Measurements from ENCODE around the gene SUV39H2.
"Not testable (repeated sequence)": the region's sequence is repeated elsewhere in the genome, so short reads cannot be mapped to it uniquely, and the experiment has no call there.

DNA sequence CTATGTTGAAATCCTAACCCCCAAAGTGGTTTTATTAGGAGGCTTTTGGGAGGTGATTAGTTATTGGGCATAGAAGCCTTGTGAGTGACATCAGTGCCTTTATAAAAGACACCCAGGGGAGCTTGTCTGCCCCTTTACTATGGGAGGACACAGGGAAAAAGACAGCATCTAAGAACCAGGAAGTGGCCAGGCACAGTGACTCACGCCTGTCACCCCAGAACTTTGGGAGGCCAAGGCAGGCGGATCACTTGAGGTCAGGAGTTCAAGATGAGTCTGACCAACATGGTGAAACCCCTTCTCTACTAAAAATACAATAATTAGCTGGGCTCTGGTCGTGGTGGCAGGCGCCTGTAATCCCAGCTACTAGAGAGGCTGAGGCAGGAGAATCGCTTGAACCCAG is 60.3 kb downstream of the SUV39H2 start:
- TF ChIP-seq, protein P1, sequence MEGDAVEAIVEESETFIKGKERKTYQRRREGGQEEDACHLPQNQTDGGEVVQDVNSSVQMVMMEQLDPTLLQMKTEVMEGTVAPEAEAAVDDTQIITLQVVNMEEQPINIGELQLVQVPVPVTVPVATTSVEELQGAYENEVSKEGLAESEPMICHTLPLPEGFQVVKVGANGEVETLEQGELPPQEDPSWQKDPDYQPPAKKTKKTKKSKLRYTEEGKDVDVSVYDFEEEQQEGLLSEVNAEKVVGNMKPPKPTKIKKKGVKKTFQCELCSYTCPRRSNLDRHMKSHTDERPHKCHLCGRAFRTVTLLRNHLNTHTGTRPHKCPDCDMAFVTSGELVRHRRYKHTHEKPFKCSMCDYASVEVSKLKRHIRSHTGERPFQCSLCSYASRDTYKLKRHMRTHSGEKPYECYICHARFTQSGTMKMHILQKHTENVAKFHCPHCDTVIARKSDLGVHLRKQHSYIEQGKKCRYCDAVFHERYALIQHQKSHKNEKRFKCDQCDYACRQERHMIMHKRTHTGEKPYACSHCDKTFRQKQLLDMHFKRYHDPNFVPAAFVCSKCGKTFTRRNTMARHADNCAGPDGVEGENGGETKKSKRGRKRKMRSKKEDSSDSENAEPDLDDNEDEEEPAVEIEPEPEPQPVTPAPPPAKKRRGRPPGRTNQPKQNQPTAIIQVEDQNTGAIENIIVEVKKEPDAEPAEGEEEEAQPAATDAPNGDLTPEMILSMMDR (IDR thresholded peaks at IDR 0.05 in 2 of 3, conservative IDR thresholded peaks at IDR 0.05 in 1 of 3; ENCODE audit: control insufficient read depth in 2 of 3, extremely low read depth in 1 of 3, insufficient read depth in 1 of 3, low read depth in 3 of 3, low read length in 3 of 3): not testable (repeated sequence)
- TF ChIP-seq, protein P2, sequence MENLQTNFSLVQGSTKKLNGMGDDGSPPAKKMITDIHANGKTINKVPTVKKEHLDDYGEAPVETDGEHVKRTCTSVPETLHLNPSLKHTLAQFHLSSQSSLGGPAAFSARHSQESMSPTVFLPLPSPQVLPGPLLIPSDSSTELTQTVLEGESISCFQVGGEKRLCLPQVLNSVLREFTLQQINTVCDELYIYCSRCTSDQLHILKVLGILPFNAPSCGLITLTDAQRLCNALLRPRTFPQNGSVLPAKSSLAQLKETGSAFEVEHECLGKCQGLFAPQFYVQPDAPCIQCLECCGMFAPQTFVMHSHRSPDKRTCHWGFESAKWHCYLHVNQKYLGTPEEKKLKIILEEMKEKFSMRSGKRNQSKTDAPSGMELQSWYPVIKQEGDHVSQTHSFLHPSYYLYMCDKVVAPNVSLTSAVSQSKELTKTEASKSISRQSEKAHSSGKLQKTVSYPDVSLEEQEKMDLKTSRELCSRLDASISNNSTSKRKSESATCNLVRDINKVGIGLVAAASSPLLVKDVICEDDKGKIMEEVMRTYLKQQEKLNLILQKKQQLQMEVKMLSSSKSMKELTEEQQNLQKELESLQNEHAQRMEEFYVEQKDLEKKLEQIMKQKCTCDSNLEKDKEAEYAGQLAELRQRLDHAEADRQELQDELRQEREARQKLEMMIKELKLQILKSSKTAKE (IDR thresholded peaks at IDR 0.05; ENCODE audit: low read depth, poor library complexity, severe bottlenecking): peak; percentile 47
- not testable (repeated sequence) for TF ChIP-seq POLR2A (IDR thresholded peaks at IDR 0.05; ENCODE audit: low read depth, low read length); MTA3 (IDR thresholded peaks at IDR 0.05; ENCODE audit: borderline replicate concordance, low read length); BMI1 (IDR thresholded peaks at IDR 0.05; ENCODE audit: borderline replicate concordance); CBX5 (IDR thresholded peaks at IDR 0.05; ENCODE audit: low read depth); JUND (IDR thresholded peaks at IDR 0.05; ENCODE audit: low read depth, low read length); NFIC (IDR thresholded peaks at IDR 0.05; ENCODE audit: low read depth, low read length); ZBED1 (IDR thresholded peaks at IDR 0.05; ENCODE audit: borderline replicate concordance); TAF1 (IDR thresholded peaks at IDR 0.05; ENCODE audit: borderline replicate concordance, low read depth, low read length); MYC (IDR thresholded peaks at IDR 0.05; ENCODE audit: insufficient read depth, insufficient read length, insufficient replicate concordance, low read length, severe bottlenecking)
- peak in 1 of 2 experiments; percentile 42; a peak in 1 of 4 replicates for TF ChIP-seq BHLHE40 (IDR thresholded peaks at IDR 0.05; ENCODE audit: borderline replicate concordance in 1 of 2, low read depth in 2 of 2, low read length in 1 of 2)
- TF ChIP-seq, protein P3, sequence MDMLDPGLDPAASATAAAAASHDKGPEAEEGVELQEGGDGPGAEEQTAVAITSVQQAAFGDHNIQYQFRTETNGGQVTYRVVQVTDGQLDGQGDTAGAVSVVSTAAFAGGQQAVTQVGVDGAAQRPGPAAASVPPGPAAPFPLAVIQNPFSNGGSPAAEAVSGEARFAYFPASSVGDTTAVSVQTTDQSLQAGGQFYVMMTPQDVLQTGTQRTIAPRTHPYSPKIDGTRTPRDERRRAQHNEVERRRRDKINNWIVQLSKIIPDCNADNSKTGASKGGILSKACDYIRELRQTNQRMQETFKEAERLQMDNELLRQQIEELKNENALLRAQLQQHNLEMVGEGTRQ (IDR thresholded peaks at IDR 0.05; ENCODE audit: borderline replicate concordance, low read depth, low read length): not testable (repeated sequence)

Measured in GM12878 (cell line).